Activated B cell treated with CpG ODN at 0.5 μM for 24 hours (primary cell): ENCODE data around the gene AUNIP. TPM values are rescaled to one million over a fixed set of nuclear protein-coding genes. Genes with fewer than 3 reads are reported as not detected.
A peak's percentile ranks its signal among the peaks of the same experiment; 100 is the strongest.

Experiments
- ATAC-seq: fragments of 200-7000 bp; cut with Tn5 transposase; one replicate; pipeline ENCODE4 v1.10.0; 2021; ENCODE audit warnings: low read depth, mild to moderate bottlenecking, moderate library complexity
- CTCF ChIA-PET: fragments of 350-600 bp; sonication (Branson Sonifier 250); formaldehyde crosslinking; loops from one replicate; lab custom pipeline; 2021; ENCODE audit warnings: antibody characterized with exemption; lab: Charles Lee
- POLR2A ChIA-PET: fragments of 350-600 bp; sonication (Branson Sonifier 250); formaldehyde crosslinking; loops from one replicate; lab custom pipeline; 2021; ENCODE audit warnings: antibody characterized with exemption; lab: Charles Lee
- DNase-seq: peaks from one replicate; pipeline ENCODE4 v3.0.0; 2022
- H3K27ac Mint-ChIP-seq: one replicate; pipeline ENCODE4 v1.8.0; 2020; ENCODE audit warnings: mixed read lengths
- H3K27me3 Mint-ChIP-seq: one replicate; pipeline ENCODE4 v1.8.0; 2021; ENCODE audit warnings: mixed read lengths
- H3K36me3 Mint-ChIP-seq: one replicate; pipeline ENCODE4 v1.8.0; 2021; ENCODE audit warnings: low read depth, mixed read lengths
- H3K4me1 Mint-ChIP-seq: one replicate; pipeline ENCODE4 v1.8.0; 2021; ENCODE audit warnings: mixed read lengths
- H3K4me3 Mint-ChIP-seq: one replicate; pipeline ENCODE4 v1.8.0; 2020; ENCODE audit warnings: mild to moderate bottlenecking, mixed read lengths
- H3K9me3 Mint-ChIP-seq: one replicate; pipeline ENCODE4 v1.8.0; 2020; ENCODE audit warnings: mixed read lengths
- CTCF ChIP-seq: fragments of 200-600 bp; IDR thresholded peaks from one replicate; pipeline ENCODE4 v1.8.0; 2022; ENCODE audit warnings: antibody characterized with exemption, mild to moderate bottlenecking
- intact Hi-C: fragments of 100-400 bp; cut with micrococcal nuclease; formaldehyde crosslinking; loops from one replicate; pipeline ENCODE4 v1.15.1; 2024
- total RNA-seq: library from RNA; stranded (reverse); gene quantifications from 2 replicates; pipeline ENCODE4 v1.2.3, GENCODE V29; 2022

Gene AUNIP
- total RNA-seq, 1 donor from 2014 or later, result 0.42 TPM

DNA sequence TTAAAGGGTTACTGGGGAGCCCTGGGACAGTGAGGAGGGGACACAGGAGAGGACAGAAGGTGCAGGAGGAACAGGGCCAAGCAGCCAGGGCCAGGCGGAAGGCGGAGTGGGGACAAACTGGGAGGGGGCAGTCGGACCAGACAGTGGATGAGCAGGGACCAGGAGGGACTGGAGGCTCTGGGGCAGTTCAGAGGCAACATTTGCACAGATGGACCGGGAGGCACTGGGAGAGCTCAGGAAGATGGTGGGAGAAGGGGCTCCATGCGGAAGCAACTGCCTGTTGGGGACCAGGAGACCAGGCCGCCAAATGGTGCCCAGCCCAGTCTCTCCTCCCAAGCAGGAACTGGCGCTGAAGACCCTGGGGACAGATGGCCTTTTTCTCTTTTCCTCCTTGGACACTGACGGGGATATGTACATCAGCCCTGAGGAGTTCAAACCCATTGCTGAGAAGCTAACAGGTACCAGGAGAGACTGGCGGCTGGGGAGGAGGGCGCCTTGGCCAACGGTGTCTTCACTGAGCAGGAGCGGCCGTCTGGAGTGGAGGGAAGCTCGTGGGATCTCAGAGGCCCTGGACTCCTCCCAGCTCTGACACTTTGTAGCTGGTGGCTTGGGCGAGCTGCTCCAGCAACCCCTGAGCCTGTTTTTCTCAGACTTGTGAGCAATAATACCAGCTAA, 58.4 kb downstream of the AUNIP start:
- DNase-seq, result no peak
- H3K4me1 Mint-ChIP-seq, result peaks cover 26% of the 10 kb centered on the region
- CTCF ChIA-PET, result interaction anchor here (1.1 kb wide), 1 partner anchor 280 kb away, joined by 3 read pairs; no protein-coding TSS in a partner anchor
- TF ChIP-seq CTCF, result no peak
- peak overlapping the region; percentile 83 for H3K4me3 Mint-ChIP-seq
- no peaks in the 10 kb centered on the region for H3K9me3 Mint-ChIP-seq
- intact Hi-C loops, result no loop called here
- ATAC-seq, result no peak
- H3K27ac Mint-ChIP-seq, result no peak overlapping the region
- POLR2A ChIA-PET, result interaction anchor here (1.3 to 1.8 kb wide), 2 partner anchors 18 to 19 kb away, joined by 5 to 12 read pairs; partner anchors contain the start of gene MTFR1L
- peaks cover 4% of the 10 kb centered on the region for H3K36me3 Mint-ChIP-seq
- no peaks in the 10 kb centered on the region for H3K27me3 Mint-ChIP-seq

- POLR2A ChIA-PET, result interaction anchor here (1.1 to 1.8 kb wide), 2 partner anchors 19 to 250 kb away, joined by 3 to 12 read pairs; partner anchors contain the start of gene MTFR1L
- no peaks in the 10 kb centered on the region for H3K9me3 Mint-ChIP-seq
- no peaks in the 10 kb centered on the region for H3K27me3 Mint-ChIP-seq
- ATAC-seq (peak; percentile 83), DNase-seq (peak; percentile 53)
- TF ChIP-seq CTCF, result no peak
- intact Hi-C loops, result loop anchor here (2.0 to 5.0 kb wide), 2 partner anchors 19 to 183 kb away; partner anchors contain the start of genes MAN1C1 and MTFR1L
- H3K4me3 Mint-ChIP-seq, result peak within 1 kb of the TSS; percentile 83
- peaks cover 26% of the 10 kb centered on the region for H3K4me1 Mint-ChIP-seq
- H3K36me3 Mint-ChIP-seq, result no peaks in the 10 kb centered on the region
- CTCF ChIA-PET, result no interaction called here
- H3K27ac Mint-ChIP-seq, result peak within 1 kb of the TSS; percentile 46
Measured at GRCh38 chr1:25799935-25800702, 59.1 kb downstream of the AUNIP start, which contains the start of gene SELENON. TSS of gene SELENON (plus strand) at chr1:25800193. CDS start at chr1:25800231, 38 bp downstream.

DNA sequence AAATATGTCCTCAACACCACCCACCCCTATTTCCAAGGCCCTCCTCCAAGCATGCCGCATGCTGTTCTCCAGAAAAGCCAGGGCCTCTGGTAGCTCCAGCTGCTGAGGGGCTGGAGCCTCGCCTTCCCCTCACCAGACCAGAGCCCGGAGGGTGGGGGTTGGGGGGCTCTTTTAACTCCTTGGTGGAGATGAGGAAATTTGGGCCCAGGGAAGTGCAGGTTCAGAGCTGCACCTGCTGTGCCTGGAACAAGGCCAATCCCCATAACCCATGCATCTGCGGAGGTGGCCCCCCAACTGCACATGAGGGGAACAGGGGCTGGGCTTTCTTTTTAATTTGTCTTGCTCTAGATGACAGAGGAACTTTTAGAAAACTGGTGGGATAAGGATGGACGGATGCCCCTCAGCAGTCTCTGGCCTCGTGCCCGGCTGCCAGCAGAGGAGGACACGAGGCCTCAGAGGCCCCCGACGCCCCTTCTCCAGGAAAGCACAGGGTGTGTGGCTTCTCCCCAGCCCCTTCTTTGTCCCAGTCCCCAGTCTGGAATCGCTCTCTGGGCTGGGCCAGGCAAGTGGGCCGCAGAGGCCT, 59.8 kb downstream of the AUNIP start:
- TF ChIP-seq CTCF, result no peak
- POLR2A ChIA-PET, result interaction anchor here (1.1 to 1.8 kb wide), 2 partner anchors 20 to 250 kb away, joined by 3 to 12 read pairs; partner anchors contain the start of gene MTFR1L
- H3K27ac Mint-ChIP-seq, result peak overlapping the region; percentile 46
- no peaks in the 10 kb centered on the region for H3K27me3 Mint-ChIP-seq
- CTCF ChIA-PET, result no interaction called here
- H3K4me1 Mint-ChIP-seq, result peaks cover 22% of the 10 kb centered on the region
- intact Hi-C loops, result loop anchor here (2.0 to 5.0 kb wide), 2 partner anchors 19 to 182 kb away; partner anchors contain the start of genes MAN1C1 and MTFR1L
- no peaks in the 10 kb centered on the region for H3K9me3 Mint-ChIP-seq
- DNase-seq, result no peak
- H3K36me3 Mint-ChIP-seq, result no peaks in the 10 kb centered on the region
- ATAC-seq, result no peak
- H3K4me3 Mint-ChIP-seq, result peak overlapping the region; percentile 78

DNA sequence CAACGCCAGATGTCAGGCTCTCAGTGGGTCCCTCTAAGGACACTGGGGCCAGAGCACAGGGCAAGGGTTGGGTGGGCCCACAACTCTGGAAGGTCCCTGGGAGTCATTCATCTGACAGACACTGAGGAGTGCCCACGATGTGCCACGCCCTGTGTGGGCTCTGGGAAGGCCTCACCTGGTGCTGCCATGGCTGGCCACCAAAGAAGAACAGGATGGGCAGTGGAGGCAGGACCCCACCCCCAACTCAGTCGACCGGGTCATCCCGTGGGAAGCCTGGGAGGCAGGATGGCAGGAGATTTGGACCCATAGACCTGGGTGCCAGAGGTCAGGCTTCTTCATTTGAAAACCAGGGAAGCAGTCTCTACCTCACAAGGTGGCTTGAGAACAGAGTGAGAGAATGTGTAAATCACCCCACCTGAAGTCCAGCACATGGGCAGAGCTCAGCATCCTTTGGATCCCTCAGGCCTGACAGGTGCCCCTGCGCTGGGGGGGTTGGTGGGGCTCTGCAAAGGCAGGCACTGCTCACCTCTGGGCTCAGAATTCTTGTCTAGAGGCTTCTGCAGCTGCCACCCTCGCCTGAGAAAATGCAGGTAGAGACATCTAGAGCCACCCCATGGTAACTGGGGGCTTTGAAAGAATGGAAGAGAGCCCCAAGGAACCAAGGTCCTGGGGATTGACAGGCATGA, 60.4 kb downstream of the AUNIP start:
- H3K27ac Mint-ChIP-seq, result no peak overlapping the region
- CTCF ChIA-PET, result interaction anchor here (1.1 to 1.2 kb wide), 2 partner anchors 11 to 190 kb away, joined by 3 to 7 read pairs; no protein-coding TSS in a partner anchor

More for the DNA sequence above, 60.4 kb downstream of the AUNIP start:
- POLR2A ChIA-PET, result interaction anchor here (0.8 to 1.5 kb wide), 2 partner anchors 11 to 367 kb away, joined by 3 to 4 read pairs; no protein-coding TSS in a partner anchor
- TF ChIP-seq CTCF, result no peak
- Mint-ChIP-seq H3K4me3 (peak overlapping the region; percentile 78), H3K36me3 (no peaks in the 10 kb centered on the region), H3K27me3 (no peaks in the 10 kb centered on the region), H3K4me1 (peaks cover 22% of the 10 kb centered on the region), H3K9me3 (no peaks in the 10 kb centered on the region)
- intact Hi-C loops, result loop anchor here (2.0 to 5.0 kb wide), 2 partner anchors 20 to 182 kb away; partner anchors contain the start of genes MAN1C1 and MTFR1L
- DNase-seq (no peak), ATAC-seq (no peak)
